DND-41 (cell line): ENCODE results near the gene LYPLA2.
A peak's percentile ranks its signal among the peaks of the same experiment; 100 is the strongest.
"Not testable (repeated sequence)": the region's sequence is repeated elsewhere in the genome, so short reads cannot be mapped to it uniquely, and the experiment has no call there.

Source experiments
- ATAC-seq: fragments of 200-7000 bp; cut with Tn5 transposase; 3 replicates; pipeline ENCODE4 v1.9.1; 2021; ENCODE audit warnings: low read depth; ENCODE audit not compliant: insufficient read depth
- DNase-seq: peaks from one replicate; pipeline ENCODE4 v3.0.0-alpha.2; 2020
- H2AFZ ChIP-seq: 2 replicates; pipeline ENCODE4 v1.6.0; 2012; ENCODE audit warnings: low read depth, low read length
- H3K27ac ChIP-seq: 2 replicates; pipeline ENCODE4 v1.5.1; 2012; ENCODE audit warnings: low read length, inconsistent platforms
- H3K27me3 ChIP-seq: fragments of 200-600 bp; sonication (generic); 2 replicates; pipeline ENCODE4 v1.6.0; 2012; ENCODE audit warnings: low read length, mild to moderate bottlenecking, inconsistent platforms; ENCODE audit not compliant: insufficient read depth, poor library complexity
- H3K36me3 ChIP-seq: 2 replicates; pipeline ENCODE4 v1.5.1; 2012; ENCODE audit warnings: low read length, inconsistent platforms; ENCODE audit not compliant: insufficient read depth
- H3K4me1 ChIP-seq: 2 replicates; pipeline ENCODE4 v1.5.1; 2012; ENCODE audit warnings: mild to moderate bottlenecking, low read length; ENCODE audit not compliant: insufficient read depth
- H3K4me2 ChIP-seq: 2 replicates; pipeline ENCODE4 v1.6.0; 2012; ENCODE audit warnings: mild to moderate bottlenecking, moderate library complexity, low read length, inconsistent platforms; ENCODE audit not compliant: insufficient read depth
- H3K4me3 ChIP-seq, 2 experiments: fragments of 200-600 bp in 1 of 2; shearing (Covaris generic) in 1 of 2; 2 replicates each; pipeline ENCODE4 v1.5.1; 2012 to 2016; ENCODE audit warnings: inconsistent platforms in 2 of 2, low read length in 2 of 2, mild to moderate bottlenecking in 2 of 2, low read depth in 1 of 2, moderate library complexity in 1 of 2
- H3K79me2 ChIP-seq: 2 replicates; pipeline ENCODE4 v1.6.0; 2012; ENCODE audit warnings: low read length, inconsistent platforms; ENCODE audit not compliant: insufficient read depth
- H3K9ac ChIP-seq: 2 replicates; pipeline ENCODE4 v1.6.0; 2012; ENCODE audit warnings: low read depth, mild to moderate bottlenecking, inconsistent platforms, low read length, moderate library complexity
- H3K9me3 ChIP-seq: 2 replicates; pipeline ENCODE4 v1.5.1; 2012; ENCODE audit warnings: low read length, moderate library complexity, mild to moderate bottlenecking, inconsistent platforms; ENCODE audit not compliant: insufficient read depth, severe bottlenecking
- H4K20me1 ChIP-seq: 2 replicates; pipeline ENCODE4 v1.6.0; 2012; ENCODE audit warnings: low read length; ENCODE audit not compliant: insufficient read depth
- EZH2 ChIP-seq: IDR thresholded peaks from 3 replicates; pipeline ENCODE4 v1.6.1; 2012; ENCODE audit warnings: borderline replicate concordance, low read depth, mild to moderate bottlenecking, moderate library complexity, low read length, inconsistent platforms; ENCODE audit not compliant: severe bottlenecking
- TF ChIP-seq, protein P1 (sequence below): IDR thresholded peaks from 2 replicates; pipeline ENCODE4 v1.5.1; 2012; ENCODE audit warnings: borderline replicate concordance, low read length, moderate library complexity, mild to moderate bottlenecking; ENCODE audit not compliant: poor library complexity, severe bottlenecking; ENCODE audit errors: extremely low read depth

Gene LYPLA2

DNA sequence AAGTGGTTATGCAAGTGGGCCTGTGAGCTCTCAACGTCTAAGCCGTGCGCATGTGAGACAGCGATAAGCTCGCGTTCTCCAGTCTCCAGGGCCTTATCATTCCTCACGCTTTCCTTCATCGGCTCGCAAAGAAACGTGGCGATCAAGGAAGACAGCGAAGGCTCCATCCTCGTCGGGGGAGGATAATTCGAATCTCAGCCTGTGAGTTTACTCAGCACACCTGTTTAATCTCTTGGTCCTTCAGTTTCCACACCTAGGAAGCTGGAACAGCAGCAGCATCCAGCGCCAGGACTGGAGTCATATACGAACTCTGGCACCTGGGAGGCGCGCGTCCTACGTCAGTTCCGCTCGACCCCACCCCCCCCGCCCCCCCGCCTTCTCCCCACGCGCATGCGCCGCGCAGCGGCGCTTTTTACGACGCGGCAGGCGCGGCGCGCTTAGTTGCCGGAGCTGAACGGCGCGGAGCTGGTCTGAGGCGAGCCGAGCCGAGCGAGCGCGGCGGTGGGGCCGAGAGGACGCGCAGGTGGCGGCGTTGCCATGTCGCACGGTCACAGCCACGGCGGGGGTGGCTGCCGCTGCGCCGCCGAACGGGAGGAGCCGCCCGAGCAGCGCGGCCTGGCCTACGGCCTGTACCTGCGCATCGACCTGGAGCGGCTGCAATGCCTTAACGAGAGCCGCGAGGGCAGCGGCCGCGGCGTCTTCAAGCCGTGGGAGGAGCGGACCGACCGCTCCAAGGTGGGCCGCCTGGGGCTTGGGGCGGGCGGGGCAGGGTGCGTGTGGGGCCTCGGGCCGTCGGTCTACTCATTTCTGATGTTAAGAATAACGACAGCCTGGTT, 12.7 kb upstream of the LYPLA2 start, which contains the start of gene PITHD1:
Gene PITHD1, plus strand, starts transcription at position 440 of the 836 bp plus-strand sequence. Its CDS starts 98 bp downstream, at position 538.
- TF ChIP-seq, protein P1, sequence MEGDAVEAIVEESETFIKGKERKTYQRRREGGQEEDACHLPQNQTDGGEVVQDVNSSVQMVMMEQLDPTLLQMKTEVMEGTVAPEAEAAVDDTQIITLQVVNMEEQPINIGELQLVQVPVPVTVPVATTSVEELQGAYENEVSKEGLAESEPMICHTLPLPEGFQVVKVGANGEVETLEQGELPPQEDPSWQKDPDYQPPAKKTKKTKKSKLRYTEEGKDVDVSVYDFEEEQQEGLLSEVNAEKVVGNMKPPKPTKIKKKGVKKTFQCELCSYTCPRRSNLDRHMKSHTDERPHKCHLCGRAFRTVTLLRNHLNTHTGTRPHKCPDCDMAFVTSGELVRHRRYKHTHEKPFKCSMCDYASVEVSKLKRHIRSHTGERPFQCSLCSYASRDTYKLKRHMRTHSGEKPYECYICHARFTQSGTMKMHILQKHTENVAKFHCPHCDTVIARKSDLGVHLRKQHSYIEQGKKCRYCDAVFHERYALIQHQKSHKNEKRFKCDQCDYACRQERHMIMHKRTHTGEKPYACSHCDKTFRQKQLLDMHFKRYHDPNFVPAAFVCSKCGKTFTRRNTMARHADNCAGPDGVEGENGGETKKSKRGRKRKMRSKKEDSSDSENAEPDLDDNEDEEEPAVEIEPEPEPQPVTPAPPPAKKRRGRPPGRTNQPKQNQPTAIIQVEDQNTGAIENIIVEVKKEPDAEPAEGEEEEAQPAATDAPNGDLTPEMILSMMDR = no peak
- TF ChIP-seq EZH2 = no peak
- Histone ChIP-seq H3K27ac (peak within 1 kb of the TSS; percentile 89), H3K4me3 (peak within 1 kb of the TSS; percentile 93 to 99), H3K36me3 (peaks cover 29% of the 10 kb centered on the region), H3K9me3 (no peaks in the 10 kb centered on the region), H3K4me1 (peaks cover 29% of the 10 kb centered on the region), H4K20me1 (peaks cover 18% of the 10 kb centered on the region), H3K9ac (peak within 1 kb of the TSS; percentile 77), H3K27me3 (no peaks in the 10 kb centered on the region), H3K4me2 (peak within 1 kb of the TSS; percentile 95), H2AFZ (peak within 1 kb of the TSS; percentile 96), H3K79me2 (peaks cover 66% of the 10 kb centered on the region)
- ATAC-seq (peak; percentile 86), DNase-seq (peak; percentile 82)

DNA sequence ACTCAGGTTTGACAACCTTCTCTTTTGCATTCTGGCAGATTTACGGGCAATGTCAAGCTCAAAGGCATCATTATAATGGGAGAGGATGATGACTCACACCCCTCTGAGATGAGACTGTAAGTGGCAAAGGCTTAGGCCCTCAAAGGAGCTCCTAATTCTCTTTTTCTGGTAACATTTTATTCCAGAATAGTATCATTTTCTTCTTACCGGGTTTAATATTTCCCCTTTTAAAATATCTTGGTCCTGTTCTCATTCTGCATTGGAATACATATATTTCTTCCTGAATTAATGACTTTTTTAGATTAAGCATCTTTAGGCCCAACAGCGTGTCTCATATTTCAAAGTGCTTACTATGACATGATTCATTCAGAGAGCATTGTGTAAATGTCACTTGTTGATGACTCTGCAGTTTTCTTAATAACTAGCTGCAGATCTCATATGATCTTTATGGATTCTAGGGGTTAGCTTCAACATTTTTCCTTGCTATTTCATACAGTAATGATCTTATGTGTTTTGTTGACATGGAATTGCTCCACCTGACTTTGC, 11.0 kb upstream of the LYPLA2 start:
- H3K79me2 ChIP-seq = peaks cover 74% of the 10 kb centered on the region
- peak overlapping the region in 1 of 2 experiments; percentile 99; a peak in 1 of 4 replicates for H3K4me3 ChIP-seq
- ATAC-seq (no peak), DNase-seq (no peak)
- H3K27ac ChIP-seq = no peak overlapping the region
- H3K4me2 ChIP-seq = peak overlapping the region; percentile 94
- H3K27me3 ChIP-seq = no peaks in the 10 kb centered on the region
- H4K20me1 ChIP-seq = peaks cover 18% of the 10 kb centered on the region
- H3K9me3 ChIP-seq = no peaks in the 10 kb centered on the region
- peak overlapping the region; percentile 77; the same call in 1 of the 2 replicates for H3K9ac ChIP-seq
- H3K36me3 ChIP-seq = peaks cover 44% of the 10 kb centered on the region
- peaks cover 29% of the 10 kb centered on the region for H3K4me1 ChIP-seq
- H2AFZ ChIP-seq = no peak overlapping the region
- TF ChIP-seq, protein P1 = no peak
- TF ChIP-seq EZH2 = no peak

DNA sequence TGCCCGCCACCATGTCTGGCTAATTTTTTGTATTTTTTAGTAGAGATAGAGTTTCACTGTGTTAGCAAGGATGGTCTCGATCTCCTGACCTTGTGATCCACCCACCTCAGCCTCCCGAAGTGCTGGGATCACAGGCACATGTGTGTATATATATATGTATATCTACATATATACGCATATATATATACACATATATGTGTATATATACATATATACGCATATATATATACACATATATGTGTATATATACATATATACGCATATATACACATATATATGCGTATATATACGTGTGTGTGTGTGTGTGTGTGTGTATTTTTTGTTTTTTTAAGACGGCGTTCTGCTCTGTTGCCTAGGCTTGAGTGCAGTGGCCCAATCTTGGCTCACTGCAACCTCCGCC, 7.8 kb upstream of the LYPLA2 start:
- not testable (repeated sequence) for H3K27me3 ChIP-seq, H3K9me3 ChIP-seq, ATAC-seq, H3K4me3 ChIP-seq, H3K27ac ChIP-seq, H2AFZ ChIP-seq, H3K4me2 ChIP-seq, H3K9ac ChIP-seq, DNase-seq
- Histone ChIP-seq H3K79me2 (peaks cover 52% of the 10 kb centered on the region), H4K20me1 (peaks cover 18% of the 10 kb centered on the region), H3K4me1 (peaks cover 17% of the 10 kb centered on the region), H3K36me3 (peaks cover 75% of the 10 kb centered on the region)

DNA sequence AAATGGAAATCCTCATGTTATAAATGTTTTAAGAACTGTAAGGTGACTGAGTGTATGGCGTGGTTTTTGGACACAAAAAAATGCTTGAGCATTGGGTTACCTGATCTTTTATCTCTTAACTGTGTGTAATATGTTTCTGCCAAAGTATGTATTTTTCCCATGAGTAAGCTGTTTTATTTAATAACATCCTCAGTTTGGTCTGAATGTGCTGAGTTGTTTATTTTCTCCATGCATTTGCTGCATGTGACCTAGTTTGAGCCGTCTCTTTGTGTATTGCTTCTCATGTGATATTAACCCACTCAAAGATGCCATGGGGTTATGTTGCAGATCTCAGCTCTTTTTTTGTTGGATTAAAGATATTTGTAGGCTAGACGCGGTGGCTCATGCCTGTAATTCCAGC, 6.1 kb upstream of the LYPLA2 start:
- Histone ChIP-seq H3K36me3 (peaks cover 69% of the 10 kb centered on the region), H3K4me2 (no peak overlapping the region), H4K20me1 (peaks cover 5% of the 10 kb centered on the region; the same call in 1 of the 2 replicates), H3K79me2 (peaks cover 36% of the 10 kb centered on the region), H3K9me3 (no peaks in the 10 kb centered on the region), H3K27me3 (no peaks in the 10 kb centered on the region), H2AFZ (no peak overlapping the region), H3K9ac (no peak overlapping the region), H3K27ac (no peak overlapping the region), H3K4me3 (no peak overlapping the region), H3K4me1 (peaks cover 6% of the 10 kb centered on the region)
- ATAC-seq = no peak
- DNase-seq = no peak
- TF ChIP-seq, protein P1 = no peak
- TF ChIP-seq EZH2 = no peak
